Vagina (tissue), 2 donors: ENCODE results near the gene CLEC16A. TPM values are rescaled to one million over a fixed set of nuclear protein-coding genes. Genes with fewer than 3 reads are reported as not detected.
"Not testable (repeated sequence)": the region's sequence is repeated elsewhere in the genome, so short reads cannot be mapped to it uniquely, and the experiment has no call there.

ENCODE experiments used
- DNase-seq, 2 donors: peaks; one replicate each; pipeline ENCODE4 v3.0.0-alpha.2; 2017; ENCODE audit errors: extremely low spot score in 2 of 2
- H3K27ac ChIP-seq: fragments of 200-600 bp; sonication (generic); one replicate; pipeline ENCODE4 v1.5.1; 2019
- H3K27me3 ChIP-seq: fragments of 200-600 bp; sonication (generic); one replicate; pipeline ENCODE4 v1.5.1; 2019
- H3K36me3 ChIP-seq, 2 donors: fragments of 200-600 bp; sonication (generic); one replicate each; pipeline ENCODE4 v1.5.1; 2017 to 2019
- H3K4me1 ChIP-seq: fragments of 200-600 bp; sonication (generic); one replicate; pipeline ENCODE4 v1.5.1; 2019
- H3K4me3 ChIP-seq, 2 donors: fragments of 200-600 bp; sonication (generic); 1 replicate in 1 of 2; 2 replicates in 1 of 2; pipeline ENCODE4 v1.5.1; 2016 to 2019
- H3K9me3 ChIP-seq: fragments of 200-600 bp; sonication (generic); one replicate; pipeline ENCODE4 v1.5.1; 2019
- CTCF ChIP-seq, 3 experiments: fragments of 450-650 bp in 2 of 3; fragments of 200-600 bp in 1 of 3; sonication (generic) in 1 of 3; IDR thresholded peaks; one replicate each; pipeline ENCODE4 v1.5.1; 2017 to 2019; ENCODE audit warnings: antibody characterized with exemption in 3 of 3, mild to moderate bottlenecking in 2 of 3, moderate library complexity in 2 of 3
- POLR2A ChIP-seq, 2 donors: fragments of 450-650 bp; IDR thresholded peaks; one replicate each; pipeline ENCODE4 v1.6.1; 2017; ENCODE audit warnings: antibody characterized with exemption in 2 of 2, mild to moderate bottlenecking in 2 of 2, moderate library complexity in 2 of 2
- POLR2AphosphoS5 ChIP-seq, 2 donors: sonication (generic); formaldehyde crosslinking; IDR thresholded peaks; one replicate each; pipeline ENCODE4 v1.9.0; 2017; ENCODE audit warnings: antibody characterized with exemption in 2 of 2, mild to moderate bottlenecking in 2 of 2, low read depth in 1 of 2; ENCODE audit not compliant: insufficient read depth in 1 of 2
- intact Hi-C: fragments of 100-400 bp; cut with DNase I; formaldehyde crosslinking; loops from one replicate; pipeline ENCODE4 v1.15.1; 2023
- total RNA-seq: library from RNA; depleted of rRNA; stranded (reverse); fragments of >200 nt; gene quantifications from one replicate; pipeline ENCODE4 v1.2.3, GENCODE V29; 2016

Gene CLEC16A
- total RNA-seq, 1 donor from 2014 or later, result 21.6 TPM

DNA sequence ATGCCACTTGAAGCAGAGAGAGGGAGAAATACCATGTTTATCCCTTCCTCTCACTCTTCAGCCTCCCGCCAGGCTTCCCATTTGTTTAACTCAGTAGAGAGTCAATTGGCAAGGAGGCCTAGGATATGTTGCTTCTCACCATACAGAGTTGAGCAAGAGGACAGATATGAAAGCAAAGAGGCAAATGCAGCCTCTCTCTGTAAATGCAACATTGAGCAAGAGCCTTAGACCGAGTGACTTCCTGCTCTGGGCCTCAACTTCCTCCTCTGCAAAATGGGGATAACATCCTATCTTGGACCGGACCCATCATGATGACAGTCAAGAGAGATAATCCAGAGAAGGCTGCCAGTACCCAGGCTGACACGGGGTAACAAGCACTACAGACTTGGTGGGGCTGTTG lies 274.8 kb downstream of the CLEC16A start:
- no peaks in the 10 kb centered on the region for H3K36me3 ChIP-seq
- no peak for DNase-seq

GRCh38 chr16:11220507-11220906 lies 276.1 kb downstream of the CLEC16A start:
- peaks cover 13% of the 10 kb centered on the region for H3K4me1 ChIP-seq
- H3K9me3 ChIP-seq, DNase-seq, H3K27me3 ChIP-seq, intact Hi-C loops, H3K4me3 ChIP-seq, H3K27ac ChIP-seq, H3K36me3 ChIP-seq: not testable (repeated sequence)

More for the DNA sequence above, 274.8 kb downstream of the CLEC16A start:
- Histone ChIP-seq H3K4me1 (no peaks in the 10 kb centered on the region), H3K27ac (no peak overlapping the region), H3K9me3 (no peaks in the 10 kb centered on the region), H3K27me3 (no peaks in the 10 kb centered on the region), H3K4me3 (no peak overlapping the region)
- intact Hi-C loops, result no loop called here
- TF ChIP-seq CTCF (IDR thresholded peaks at IDR 0.05) (no peak), POLR2A (IDR thresholded peaks at IDR 0.05) (no peak), POLR2AphosphoS5 (IDR thresholded peaks at IDR 0.05; ENCODE audit: insufficient read depth in 1 of 2, low read depth in 1 of 2) (no peak)

DNA sequence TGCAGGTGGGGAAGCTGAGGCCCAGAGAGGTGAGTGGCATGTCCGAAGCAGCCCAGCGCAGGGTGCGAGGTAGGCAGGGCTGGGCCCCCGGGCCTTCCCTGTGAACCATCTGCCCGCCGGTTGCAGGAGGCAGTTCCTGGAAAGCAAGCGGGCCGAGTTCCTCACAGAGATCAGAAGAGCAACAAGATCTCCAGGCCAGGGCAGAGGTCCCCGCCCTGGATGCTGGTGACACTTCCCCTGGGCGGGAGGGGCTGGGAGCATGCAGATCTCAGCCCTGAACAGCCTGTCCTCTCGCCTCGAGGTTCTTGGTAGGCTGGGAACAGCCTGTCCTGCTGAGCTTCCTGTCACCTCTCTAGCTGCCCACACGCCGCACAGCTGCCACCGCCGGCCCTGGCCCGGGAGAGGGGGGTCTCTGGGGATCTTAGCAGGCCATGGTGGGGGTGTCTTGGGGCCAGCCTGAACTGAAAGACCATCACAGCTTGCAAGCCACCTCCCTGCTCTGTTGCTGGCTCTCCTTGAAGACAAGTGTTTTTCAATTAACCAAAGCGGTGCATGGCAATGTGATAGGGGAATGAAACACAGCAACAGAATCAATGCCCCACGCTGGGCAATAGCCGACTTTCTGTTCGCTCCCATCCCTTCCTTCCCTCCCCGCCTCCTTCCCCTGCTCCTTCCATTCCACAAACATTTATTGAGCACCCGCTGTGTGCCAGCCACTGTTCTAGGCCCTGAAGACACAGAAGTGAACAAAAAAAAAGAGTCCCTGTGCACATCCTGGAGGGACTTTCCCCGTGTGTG lies 279.9 kb downstream of the CLEC16A start:
- intact Hi-C loops, result no loop called here
- Histone ChIP-seq H3K4me1 (peaks cover 17% of the 10 kb centered on the region), H3K9me3 (no peaks in the 10 kb centered on the region), H3K4me3 (no peak overlapping the region), H3K36me3 (no peaks in the 10 kb centered on the region), H3K27me3 (no peaks in the 10 kb centered on the region), H3K27ac (peak overlapping the region; percentile 61)
- no peak for TF ChIP-seq POLR2A (IDR thresholded peaks at IDR 0.05)
- TF ChIP-seq POLR2AphosphoS5 (IDR thresholded peaks at IDR 0.05; ENCODE audit: insufficient read depth in 1 of 2, low read depth in 1 of 2), result peak; percentile 51 to 85
- no peak for DNase-seq

GRCh38 chr16:11224894-11225676 lies 280.7 kb downstream of the CLEC16A start:
- no peaks in the 10 kb centered on the region for H3K9me3 ChIP-seq
- TF ChIP-seq CTCF (IDR thresholded peaks at IDR 0.05), result no peak
- peak in 1 of 2 donors; percentile 20 for TF ChIP-seq POLR2AphosphoS5 (IDR thresholded peaks at IDR 0.05; ENCODE audit: insufficient read depth in 1 of 2, low read depth in 1 of 2)
- no peaks in the 10 kb centered on the region for H3K27me3 ChIP-seq
- peak overlapping the region; percentile 61 for H3K27ac ChIP-seq
- H3K4me1 ChIP-seq, result peaks cover 17% of the 10 kb centered on the region
- intact Hi-C loops, result no loop called here
- no peak for DNase-seq
- H3K4me3 ChIP-seq, result no peak overlapping the region
- H3K36me3 ChIP-seq, result no peaks in the 10 kb centered on the region

DNA sequence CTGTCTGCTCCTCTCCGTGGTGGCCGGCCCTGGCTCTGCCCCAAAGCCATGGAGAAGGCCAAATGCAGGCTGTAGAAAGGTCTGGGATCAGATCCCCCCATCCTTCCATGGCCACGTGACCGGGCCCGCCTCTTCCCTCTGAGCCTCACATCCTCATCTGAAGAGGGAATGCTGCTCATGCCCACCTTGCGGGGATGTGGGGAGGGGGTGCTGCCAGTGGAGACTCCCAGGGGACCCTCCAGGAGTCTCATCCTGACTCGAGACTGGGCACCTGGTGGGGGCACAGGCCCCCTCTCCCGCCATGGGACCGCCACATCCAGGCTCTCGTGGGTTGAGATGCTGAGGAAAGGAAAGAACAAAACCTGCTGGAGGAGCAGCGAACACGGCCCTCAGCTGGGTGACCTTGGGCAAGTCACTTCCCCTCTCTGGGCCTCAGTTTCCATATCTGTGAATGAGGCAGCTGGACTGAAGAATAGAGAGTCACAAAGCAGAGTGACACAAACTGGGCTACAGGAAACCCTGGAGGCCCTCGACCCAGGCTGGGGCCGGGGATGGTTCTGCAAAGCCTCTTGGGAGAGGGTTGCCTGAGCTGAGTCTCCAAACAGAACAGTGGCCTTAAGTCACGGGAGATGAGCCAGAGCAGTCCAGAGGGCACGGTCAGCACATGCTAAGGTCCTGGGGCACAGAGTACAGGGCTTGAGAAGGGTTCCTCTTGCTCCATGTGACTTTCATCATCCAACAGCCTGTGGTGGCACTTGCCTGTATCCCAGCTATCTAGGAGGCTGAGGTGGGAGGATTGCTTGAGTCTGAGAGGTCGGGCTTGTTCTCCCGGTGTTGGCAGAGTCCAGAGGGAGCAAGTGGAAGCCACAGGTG lies 281.5 kb downstream of the CLEC16A start:
- Histone ChIP-seq H3K4me3 (no peak overlapping the region), H3K36me3 (no peaks in the 10 kb centered on the region), H3K27ac (no peak overlapping the region), H3K9me3 (no peaks in the 10 kb centered on the region), H3K4me1 (peaks cover 17% of the 10 kb centered on the region), H3K27me3 (no peaks in the 10 kb centered on the region)
- TF ChIP-seq CTCF (IDR thresholded peaks at IDR 0.05), result no peak
- TF ChIP-seq POLR2AphosphoS5 (IDR thresholded peaks at IDR 0.05; ENCODE audit: insufficient read depth in 1 of 2, low read depth in 1 of 2), result no peak
- no peak for TF ChIP-seq POLR2A (IDR thresholded peaks at IDR 0.05)
- no peak for DNase-seq
- intact Hi-C loops, result no loop called here
